Activated CD4-positive, alpha-beta T cell treated with anti-CD3 and anti-CD28 coated beads for 36 hours (primary cell): ENCODE data around the gene LHFPL2. TPM values are rescaled to one million over a fixed set of nuclear protein-coding genes. Genes with fewer than 3 reads are reported as not detected.

Experiments
- ATAC-seq: fragments of 200-7000 bp; cut with Tn5 transposase; one replicate; pipeline ENCODE4 v1.10.0; 2021; ENCODE audit warnings: mild to moderate bottlenecking, moderate library complexity
- CTCF ChIA-PET: fragments of 350-600 bp; sonication (Branson Sonifier 250); formaldehyde crosslinking; loops from one replicate; lab custom pipeline; 2021; ENCODE audit warnings: antibody characterized with exemption; lab: Charles Lee
- POLR2A ChIA-PET: fragments of 350-600 bp; sonication (Branson Sonifier 250); formaldehyde crosslinking; loops from one replicate; lab custom pipeline; 2021; ENCODE audit warnings: antibody characterized with exemption, inconsistent platforms; lab: Charles Lee
- DNase-seq: peaks from one replicate; pipeline ENCODE4 v3.0.0-alpha.2; 2020
- H3K27ac Mint-ChIP-seq: one replicate; pipeline ENCODE4 v1.8.0; 2021; ENCODE audit warnings: mixed read lengths
- H3K27me3 Mint-ChIP-seq: one replicate; pipeline ENCODE4 v1.8.0; 2021; ENCODE audit warnings: mixed read lengths
- H3K36me3 Mint-ChIP-seq: one replicate; pipeline ENCODE4 v1.8.0; 2021; ENCODE audit warnings: low read depth, mixed read lengths
- H3K4me1 Mint-ChIP-seq: one replicate; pipeline ENCODE4 v1.8.0; 2021; ENCODE audit warnings: mixed read lengths
- H3K4me3 Mint-ChIP-seq: one replicate; pipeline ENCODE4 v1.8.0; 2021; ENCODE audit warnings: mild to moderate bottlenecking, moderate library complexity, mixed read lengths
- H3K9me3 Mint-ChIP-seq: one replicate; pipeline ENCODE4 v1.8.0; 2021; ENCODE audit warnings: low read depth, mixed read lengths
- intact Hi-C, 2 experiments: fragments of 100-400 bp; cut with DNase I in 1 of 2; cut with micrococcal nuclease in 1 of 2; formaldehyde crosslinking; loops; one replicate each; pipeline versions ENCODE4 v1.14.2 to v1.15.1; 2022 to 2024; cut with DNase I, micrococcal nuclease
- total RNA-seq, 2 experiments: library from RNA; stranded (reverse); gene quantifications; one replicate each; pipeline ENCODE4 v1.2.3, GENCODE V29; 2021

LHFPL2 gene
- total RNA-seq, 2 experiments from 2014 or later, result 0.14 to 0.21 TPM

GRCh38 chr5:78650531-78650930, 2.0 kb upstream of the LHFPL2 start:
- POLR2A ChIA-PET, result no interaction called here
- no peak overlapping the region for H3K4me3 Mint-ChIP-seq
- DNase-seq, result no peak
- peaks cover 11% of the 10 kb centered on the region for H3K4me1 Mint-ChIP-seq
- ATAC-seq, result no peak
- H3K36me3 Mint-ChIP-seq, result no peaks in the 10 kb centered on the region
- no peak overlapping the region for H3K27ac Mint-ChIP-seq
- CTCF ChIA-PET, result no interaction called here
- peaks cover 36% of the 10 kb centered on the region for H3K27me3 Mint-ChIP-seq
- no peaks in the 10 kb centered on the region for H3K9me3 Mint-ChIP-seq
- intact Hi-C loops, result no loop called here

- ChIA-PET POLR2A (no interaction called here), CTCF (interaction anchor here (0.9 kb wide), 1 partner anchor 192 kb away, joined by 3 read pairs; no protein-coding TSS in a partner anchor)
- Mint-ChIP-seq H3K27ac (no peak overlapping the region), H3K4me1 (peaks cover 11% of the 10 kb centered on the region), H3K27me3 (peaks cover 35% of the 10 kb centered on the region), H3K9me3 (no peaks in the 10 kb centered on the region), H3K36me3 (no peaks in the 10 kb centered on the region), H3K4me3 (peak overlapping the region; percentile 45)
- intact Hi-C loops, result no loop called here
- no peak for ATAC-seq
- no peak for DNase-seq
These were observed 1.4 kb upstream of the LHFPL2 start for GRCh38 chr5:78649861-78650496.

- intact Hi-C loops, result no loop called here
- H3K27ac Mint-ChIP-seq, result no peak overlapping the region
- peaks cover 11% of the 10 kb centered on the region for H3K4me1 Mint-ChIP-seq
- H3K36me3 Mint-ChIP-seq, result no peaks in the 10 kb centered on the region
- H3K27me3 Mint-ChIP-seq, result peaks cover 38% of the 10 kb centered on the region
- no peak overlapping the region for H3K4me3 Mint-ChIP-seq
- POLR2A ChIA-PET, result no interaction called here
- ATAC-seq (no peak), DNase-seq (no peak)
- no peaks in the 10 kb centered on the region for H3K9me3 Mint-ChIP-seq
- CTCF ChIA-PET, result interaction anchor here (0.9 kb wide), 1 partner anchor 191 kb away, joined by 3 read pairs; no protein-coding TSS in a partner anchor
These were observed 681 bp upstream of the LHFPL2 start for GRCh38 chr5:78649211-78649695.

DNA sequence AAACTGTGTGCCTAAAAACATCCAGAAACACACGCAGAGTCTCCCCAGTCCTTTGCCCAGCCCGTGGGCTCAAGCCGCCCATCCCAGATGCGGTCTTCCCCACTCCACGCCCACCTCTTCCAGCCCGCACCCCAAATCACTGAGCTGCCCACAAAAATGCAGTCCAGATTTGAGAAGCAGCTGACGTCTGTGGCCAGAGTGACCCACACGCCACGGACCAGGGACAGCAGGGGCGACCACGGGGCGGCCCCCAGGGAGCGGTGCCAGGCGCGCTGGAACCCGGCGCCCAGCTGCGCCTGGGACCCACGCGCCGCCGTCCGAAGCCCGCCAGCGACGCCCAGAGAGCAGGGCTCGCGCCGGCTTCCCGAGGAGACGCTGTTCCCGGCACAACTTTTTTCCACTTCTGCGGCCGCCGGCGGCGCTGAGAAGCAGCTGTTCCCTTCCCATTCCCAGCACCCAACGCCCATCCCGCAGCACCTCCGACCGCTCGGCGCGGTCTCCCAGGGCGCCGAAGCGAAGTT, 674 bp downstream of the LHFPL2 start:
- DNase-seq, result no peak

GRCh38 chr5:78647351-78647818, 1.2 kb downstream of the LHFPL2 start:
- ChIA-PET POLR2A (no interaction called here), CTCF (no interaction called here)
- intact Hi-C loops, result no loop called here
- H3K9me3 Mint-ChIP-seq, result no peaks in the 10 kb centered on the region
- no peak overlapping the region for H3K27ac Mint-ChIP-seq
- H3K27me3 Mint-ChIP-seq, result peaks cover 39% of the 10 kb centered on the region
- DNase-seq (peak; percentile 42), ATAC-seq (no peak)
- peak overlapping the region; percentile 62 for H3K4me3 Mint-ChIP-seq
- no peaks in the 10 kb centered on the region for H3K36me3 Mint-ChIP-seq
- peaks cover 11% of the 10 kb centered on the region for H3K4me1 Mint-ChIP-seq

More for the DNA sequence above, 674 bp downstream of the LHFPL2 start:
- peak overlapping the region; percentile 62 for H3K4me3 Mint-ChIP-seq
- peaks cover 11% of the 10 kb centered on the region for H3K4me1 Mint-ChIP-seq
- intact Hi-C loops, result no loop called here
- H3K27me3 Mint-ChIP-seq, result peaks cover 37% of the 10 kb centered on the region
- H3K9me3 Mint-ChIP-seq, result no peaks in the 10 kb centered on the region
- ChIA-PET CTCF (interaction anchor here (0.7 kb wide), 1 partner anchor 11 kb away, joined by 3 read pairs; no protein-coding TSS in a partner anchor), POLR2A (no interaction called here)
- no peak for ATAC-seq
- no peak overlapping the region for H3K27ac Mint-ChIP-seq
- H3K36me3 Mint-ChIP-seq, result no peaks in the 10 kb centered on the region

DNA sequence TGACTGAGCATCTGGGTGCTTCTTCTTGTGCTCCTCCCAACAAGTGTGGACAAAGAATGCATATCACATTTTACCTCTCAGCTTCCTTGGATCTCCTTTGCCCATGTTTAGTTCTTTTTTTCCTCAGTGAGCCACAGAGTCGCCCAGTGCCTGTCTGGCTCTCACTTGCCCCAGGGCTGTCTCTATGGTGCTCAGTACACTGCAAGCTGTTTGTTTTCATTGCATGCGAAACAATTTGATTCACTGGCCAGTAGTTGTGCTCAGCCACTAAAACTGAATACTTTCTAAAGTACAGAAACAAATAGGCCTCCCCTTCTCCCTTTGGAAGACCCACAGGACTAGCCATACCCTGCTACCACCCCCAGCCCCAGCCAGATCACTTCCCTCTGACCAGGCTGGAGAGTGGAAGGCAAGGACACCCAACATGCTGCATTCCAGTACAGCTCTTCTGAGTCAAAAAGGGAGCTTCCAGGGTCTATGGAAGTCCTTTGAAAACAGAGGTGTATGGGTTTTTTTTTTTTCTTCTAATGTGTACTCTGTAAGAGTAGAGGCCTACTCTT, 3.8 kb downstream of the LHFPL2 start:
- intact Hi-C loops, result no loop called here
- POLR2A ChIA-PET, result interaction anchor here (0.7 kb wide), 2 partner anchors 18 to 484 kb away, joined by 4 to 5 read pairs; no protein-coding TSS in a partner anchor
- Mint-ChIP-seq H3K36me3 (no peaks in the 10 kb centered on the region), H3K4me3 (no peak overlapping the region), H3K4me1 (peaks cover 9% of the 10 kb centered on the region), H3K9me3 (no peaks in the 10 kb centered on the region), H3K27me3 (peaks cover 30% of the 10 kb centered on the region), H3K27ac (no peak overlapping the region)
- no peak for DNase-seq
- CTCF ChIA-PET, result no interaction called here
- ATAC-seq, result no peak

DNA sequence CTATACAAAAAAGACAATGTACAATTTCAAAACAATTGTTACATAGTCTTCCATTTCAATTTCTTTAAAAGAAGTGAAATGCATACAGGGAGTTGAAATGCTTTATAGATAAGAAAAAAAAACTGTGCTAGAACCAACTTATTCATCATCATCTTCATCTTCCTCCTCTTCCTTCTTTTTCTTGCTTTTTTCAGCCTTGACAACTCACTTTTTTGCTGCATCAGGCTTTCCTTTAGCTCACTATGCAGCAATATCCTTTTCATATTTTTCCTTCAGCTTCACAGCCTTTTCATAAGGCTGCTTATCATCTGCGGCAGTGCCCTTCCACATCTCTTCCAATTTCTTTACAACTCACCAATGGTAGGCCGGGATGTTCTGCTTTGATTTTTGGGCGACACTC, 4.4 kb downstream of the LHFPL2 start:
- Mint-ChIP-seq H3K27me3 (peaks cover 31% of the 10 kb centered on the region), H3K36me3 (no peaks in the 10 kb centered on the region), H3K4me3 (no peak overlapping the region), H3K4me1 (peaks cover 8% of the 10 kb centered on the region), H3K9me3 (no peaks in the 10 kb centered on the region), H3K27ac (no peak overlapping the region)
- ATAC-seq, result no peak
- ChIA-PET CTCF (no interaction called here), POLR2A (interaction anchor here (0.7 kb wide), 2 partner anchors 17 to 485 kb away, joined by 4 to 5 read pairs; no protein-coding TSS in a partner anchor)
- intact Hi-C loops, result no loop called here
- DNase-seq, result no peak

DNA sequence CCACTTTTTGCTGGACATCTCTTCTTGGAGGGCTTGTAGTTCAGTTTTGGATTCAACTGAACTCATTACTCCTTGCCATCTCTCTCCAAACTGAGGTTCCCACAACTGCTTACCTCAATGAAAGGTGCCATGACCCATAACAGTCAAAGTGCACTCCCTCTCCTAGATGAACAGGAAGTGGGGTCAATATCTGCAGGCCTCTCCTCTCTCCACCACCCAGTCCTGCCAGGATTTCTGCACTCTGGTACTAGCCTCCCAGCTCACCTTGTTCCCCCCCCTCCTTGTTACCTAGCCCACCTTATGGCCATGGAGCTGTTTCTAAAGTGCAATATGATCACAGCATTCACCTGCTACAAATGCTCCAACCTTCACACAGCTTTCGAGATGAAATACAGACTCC, 5.9 kb downstream of the LHFPL2 start:
- no peak for DNase-seq
- Mint-ChIP-seq H3K36me3 (no peaks in the 10 kb centered on the region), H3K4me1 (peaks cover 7% of the 10 kb centered on the region), H3K9me3 (no peaks in the 10 kb centered on the region), H3K27me3 (peaks cover 31% of the 10 kb centered on the region), H3K27ac (no peak overlapping the region), H3K4me3 (no peak overlapping the region)
- ChIA-PET POLR2A (no interaction called here), CTCF (interaction anchor here (0.6 kb wide), 1 partner anchor 721 kb away, joined by 3 read pairs; no protein-coding TSS in a partner anchor)
- intact Hi-C loops, result no loop called here
- ATAC-seq, result no peak

DNA sequence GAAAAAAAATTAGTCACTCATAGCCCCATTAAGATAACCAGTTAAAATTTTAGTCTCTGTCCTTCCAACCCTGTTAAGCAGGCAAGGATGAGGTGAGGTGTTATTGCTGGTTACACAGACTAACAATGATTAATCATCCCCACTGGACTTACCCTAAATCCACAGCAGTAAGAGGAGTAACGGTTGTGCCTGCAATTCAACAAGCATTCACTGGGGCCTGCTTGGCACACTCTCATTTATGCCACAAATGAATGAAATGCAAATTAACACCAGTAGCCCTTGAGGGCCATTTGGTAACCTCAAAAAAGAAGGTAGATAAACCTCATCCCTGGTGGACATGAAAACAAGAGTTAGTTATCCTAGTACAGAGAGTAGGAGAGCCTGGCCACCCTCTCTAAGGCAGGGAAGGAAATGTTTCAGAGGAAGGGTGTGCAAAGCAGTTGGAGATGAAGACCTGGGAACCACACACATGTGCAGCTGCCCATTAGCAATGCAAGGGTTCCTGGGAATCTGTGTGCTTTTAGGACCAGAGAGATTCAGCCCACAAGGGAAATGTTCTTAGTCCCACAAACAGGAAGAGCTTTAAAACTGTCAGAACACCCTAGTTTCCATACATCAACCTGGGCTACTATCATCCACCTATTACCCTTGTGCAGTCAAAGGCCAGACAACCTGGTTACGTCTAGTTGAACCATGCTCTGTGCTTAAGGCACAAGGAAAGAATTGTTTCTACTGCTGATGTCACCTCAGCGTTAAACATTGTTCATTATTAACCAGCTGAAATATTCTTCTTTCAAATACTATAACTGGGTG, 7.7 kb downstream of the LHFPL2 start:
- CTCF ChIA-PET, result no interaction called here

GRCh38 chr5:78639791-78640190, 8.8 kb downstream of the LHFPL2 start:
- DNase-seq, result no peak
- ChIA-PET CTCF (no interaction called here), POLR2A (no interaction called here)
- no peak for ATAC-seq
- no peaks in the 10 kb centered on the region for H3K36me3 Mint-ChIP-seq
- H3K9me3 Mint-ChIP-seq, result no peaks in the 10 kb centered on the region
- peaks cover 19% of the 10 kb centered on the region for H3K27me3 Mint-ChIP-seq
- no peak overlapping the region for H3K27ac Mint-ChIP-seq
- intact Hi-C loops, result no loop called here
- no peaks in the 10 kb centered on the region for H3K4me1 Mint-ChIP-seq
- H3K4me3 Mint-ChIP-seq, result no peak overlapping the region

More for the DNA sequence above, 7.7 kb downstream of the LHFPL2 start:
- Mint-ChIP-seq H3K4me3 (no peak overlapping the region), H3K4me1 (no peaks in the 10 kb centered on the region), H3K27me3 (peaks cover 20% of the 10 kb centered on the region), H3K9me3 (no peaks in the 10 kb centered on the region), H3K36me3 (no peaks in the 10 kb centered on the region), H3K27ac (no peak overlapping the region)
- intact Hi-C loops, result no loop called here
- ATAC-seq (no peak), DNase-seq (no peak)
- POLR2A ChIA-PET, result no interaction called here

GRCh38 chr5:78638973-78639669, 9.5 kb downstream of the LHFPL2 start:
- Mint-ChIP-seq H3K27me3 (peaks cover 17% of the 10 kb centered on the region), H3K9me3 (no peaks in the 10 kb centered on the region)

More at GRCh38 chr5:78638973-78639669, 9.5 kb downstream of the LHFPL2 start:
- DNase-seq, result no peak
- CTCF ChIA-PET, result no interaction called here
- no peak for ATAC-seq
- no peak overlapping the region for H3K27ac Mint-ChIP-seq
- H3K4me3 Mint-ChIP-seq, result no peak overlapping the region
- POLR2A ChIA-PET, result no interaction called here
- no peaks in the 10 kb centered on the region for H3K4me1 Mint-ChIP-seq
- no peaks in the 10 kb centered on the region for H3K36me3 Mint-ChIP-seq
- intact Hi-C loops, result no loop called here
